Peyer's patch (tissue), 4 donors: Measurements from ENCODE around the gene AFG3L2. TPM values are rescaled to one million over a fixed set of nuclear protein-coding genes. Genes with fewer than 3 reads are reported as not detected.

ENCODE experiments used
- DNase-seq, 3 donors: peaks; one replicate each; pipeline ENCODE4 v3.0.0-alpha.2; 2017 to 2019
- H3K27ac ChIP-seq, 4 donors: fragments of 200-600 bp; sonication (generic); one replicate each; pipeline ENCODE4 v1.5.1; 2016 to 2019
- H3K27me3 ChIP-seq, 2 donors: fragments of 200-600 bp; sonication (generic); one replicate each; pipeline ENCODE4 v1.5.1; 2019
- H3K36me3 ChIP-seq, 3 donors: fragments of 200-600 bp; sonication (generic); one replicate each; pipeline ENCODE4 v1.5.1; 2016 to 2019
- H3K4me1 ChIP-seq, 4 donors: fragments of 200-600 bp; sonication (generic); one replicate each; pipeline ENCODE4 v1.5.1; 2016 to 2019
- H3K4me3 ChIP-seq, 4 donors: fragments of 200-600 bp; sonication (generic); 1 replicate in 3 of 4; 2 replicates in 1 of 4; pipeline ENCODE4 v1.5.1; 2016 to 2019; ENCODE audit warnings: mild to moderate bottlenecking in 1 of 4
- H3K9me3 ChIP-seq, 4 donors: fragments of 200-600 bp; sonication (generic); one replicate each; pipeline ENCODE4 v1.5.1; 2016 to 2019; ENCODE audit warnings: mild to moderate bottlenecking in 1 of 4
- CTCF ChIP-seq, 6 experiments: fragments of 450-650 bp in 4 of 6; fragments of 200-600 bp in 2 of 6; sonication (generic) in 1 of 6; IDR thresholded peaks; one replicate each; pipeline ENCODE4 v1.5.1; 2017 to 2019; ENCODE audit warnings: antibody characterized with exemption in 6 of 6, mild to moderate bottlenecking in 3 of 6, moderate library complexity in 1 of 6
- POLR2A ChIP-seq, 2 donors: fragments of 450-650 bp; IDR thresholded peaks; one replicate each; pipeline ENCODE4 v1.5.1; 2017; ENCODE audit warnings: antibody characterized with exemption in 2 of 2, mild to moderate bottlenecking in 2 of 2, moderate library complexity in 2 of 2
- total RNA-seq, 4 donors: library from RNA; depleted of rRNA; stranded (reverse); fragments of >200 nt; gene quantifications; one replicate each; pipeline ENCODE4 v1.1.0, GENCODE V29; 2016

AFG3L2 gene
- total RNA-seq, 4 donors from 2014 or later: 47.9 to 111 (median 94.8) TPM

- H3K27ac ChIP-seq: no peak overlapping the region
- H3K4me3 ChIP-seq: no peak overlapping the region
- H3K36me3 ChIP-seq: peaks cover 0 to 78% (median 0%) of the 10 kb centered on the region in 3 donors
- TF ChIP-seq CTCF (IDR thresholded peaks at IDR 0.05): no peak
- TF ChIP-seq POLR2A (IDR thresholded peaks at IDR 0.05): no peak
- no peaks in the 10 kb centered on the region for H3K4me1 ChIP-seq
- H3K9me3 ChIP-seq: no peaks in the 10 kb centered on the region
- no peak for DNase-seq
- H3K27me3 ChIP-seq: no peaks in the 10 kb centered on the region
Observed at GRCh38 chr18:12324991-12325725, 51.9 kb downstream of the AFG3L2 start.

- H3K4me3 ChIP-seq: no peak overlapping the region
- no peaks in the 10 kb centered on the region for H3K27me3 ChIP-seq
- no peak overlapping the region for H3K27ac ChIP-seq
- H3K9me3 ChIP-seq: no peaks in the 10 kb centered on the region
- no peak for DNase-seq
- H3K4me1 ChIP-seq: peaks cover 0 to 24% (median 0%) of the 10 kb centered on the region in 4 donors
- TF ChIP-seq CTCF (IDR thresholded peaks at IDR 0.05): no peak
- TF ChIP-seq POLR2A (IDR thresholded peaks at IDR 0.05): no peak
- H3K36me3 ChIP-seq: peaks cover 0 to 43% (median 0%) of the 10 kb centered on the region in 3 donors
Observed at GRCh38 chr18:12321333-12321732, 55.7 kb downstream of the AFG3L2 start.

GRCh38 chr18:12318857-12319256 lies 58.2 kb downstream of the AFG3L2 start:
- Histone ChIP-seq H3K36me3 (peaks cover 0 to 22% (median 0%) of the 10 kb centered on the region in 3 donors), H3K27me3 (no peaks in the 10 kb centered on the region), H3K27ac (peak overlapping the region in 2 of 4 donors; percentile 55 to 70), H3K4me1 (peaks cover 0 to 41% (median 0%) of the 10 kb centered on the region in 4 donors), H3K9me3 (no peaks in the 10 kb centered on the region), H3K4me3 (no peak overlapping the region)
- DNase-seq: no peak
- TF ChIP-seq POLR2A (IDR thresholded peaks at IDR 0.05) (no peak), CTCF (IDR thresholded peaks at IDR 0.05) (no peak)

GRCh38 chr18:12318334-12318697 lies 58.7 kb downstream of the AFG3L2 start:
- H3K36me3 ChIP-seq: peaks cover 0 to 20% (median 0%) of the 10 kb centered on the region in 3 donors
- H3K4me1 ChIP-seq: peaks cover 0 to 42% (median 0%) of the 10 kb centered on the region in 4 donors
- no peak for DNase-seq
- peak overlapping the region in 3 of 4 donors; percentile 46 to 70 (median 55) for H3K27ac ChIP-seq
- no peaks in the 10 kb centered on the region for H3K9me3 ChIP-seq
- no peak overlapping the region for H3K4me3 ChIP-seq
- TF ChIP-seq POLR2A (IDR thresholded peaks at IDR 0.05) (no peak), CTCF (IDR thresholded peaks at IDR 0.05) (no peak)
- H3K27me3 ChIP-seq: no peaks in the 10 kb centered on the region

- H3K4me1 ChIP-seq: peaks cover 0 to 42% (median 0%) of the 10 kb centered on the region in 4 donors
- no peaks in the 10 kb centered on the region for H3K9me3 ChIP-seq
- TF ChIP-seq CTCF (IDR thresholded peaks at IDR 0.05) (no peak), POLR2A (IDR thresholded peaks at IDR 0.05) (no peak)
- H3K27ac ChIP-seq: peak overlapping the region in 3 of 4 donors; percentile 46 to 70 (median 55)
- H3K27me3 ChIP-seq: no peaks in the 10 kb centered on the region
- H3K36me3 ChIP-seq: peaks cover 0 to 20% (median 0%) of the 10 kb centered on the region in 3 donors
- no peak overlapping the region for H3K4me3 ChIP-seq
- peak in 1 of 3 donors; percentile 40 for DNase-seq
Observed at GRCh38 chr18:12317664-12318333, 59.2 kb downstream of the AFG3L2 start.
